Fibroblast of peridontal ligament (primary cell): ENCODE results near the gene CEP126.

Experiments
- DNase-seq: peaks from one replicate; pipeline ENCODE4 v3.0.0-alpha.2; 2010; ENCODE audit errors: extremely low read depth

Gene CEP126, protein sequence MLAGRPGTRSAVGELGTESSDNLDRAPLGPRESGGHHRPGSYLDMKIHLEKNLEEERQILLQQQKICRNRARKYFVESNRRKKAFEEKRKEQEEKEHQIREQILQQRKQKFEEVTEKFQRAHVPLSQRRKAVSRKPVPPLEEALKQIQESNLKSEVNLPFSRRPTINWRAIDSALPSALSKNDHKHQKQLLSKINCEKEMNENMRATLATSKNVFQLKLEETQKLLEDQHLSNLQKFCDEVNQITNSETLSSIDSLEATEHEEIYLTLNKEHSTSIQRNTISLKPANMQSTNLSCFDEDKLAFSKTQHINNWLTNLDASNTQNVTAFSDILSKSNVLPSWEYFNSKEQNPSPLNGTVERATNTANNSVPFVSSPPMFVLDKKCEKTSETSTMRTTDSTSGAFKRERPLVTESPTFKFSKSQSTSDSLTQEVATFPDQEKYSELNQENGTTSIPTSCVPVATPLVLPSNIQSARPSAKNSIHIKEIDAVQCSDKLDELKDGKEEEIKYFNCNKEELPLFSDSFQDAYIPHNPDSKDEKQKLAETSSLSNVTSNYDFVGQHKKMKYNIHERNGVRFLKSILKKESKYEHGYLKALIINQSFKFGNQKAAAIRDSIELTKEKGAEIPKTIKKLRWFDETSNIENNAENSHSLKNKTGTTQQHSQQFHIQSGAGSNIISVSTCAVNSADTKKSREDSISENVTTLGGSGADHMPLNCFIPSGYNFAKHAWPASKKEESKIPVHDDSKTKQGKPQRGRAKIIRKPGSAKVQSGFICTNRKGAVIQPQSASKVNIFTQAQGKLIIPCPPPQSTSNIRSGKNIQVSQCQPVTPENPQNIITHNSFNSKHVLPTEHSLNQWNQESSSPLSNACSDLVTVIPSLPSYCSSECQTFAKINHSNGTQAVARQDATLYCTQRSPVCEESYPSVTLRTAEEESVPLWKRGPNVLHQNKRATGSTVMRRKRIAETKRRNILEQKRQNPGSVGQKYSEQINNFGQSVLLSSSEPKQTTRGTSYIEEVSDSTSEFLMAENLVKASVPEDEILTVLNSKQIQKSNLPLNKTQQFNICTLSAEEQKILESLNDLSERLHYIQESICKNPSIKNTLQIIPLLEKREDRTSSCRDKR

DNA sequence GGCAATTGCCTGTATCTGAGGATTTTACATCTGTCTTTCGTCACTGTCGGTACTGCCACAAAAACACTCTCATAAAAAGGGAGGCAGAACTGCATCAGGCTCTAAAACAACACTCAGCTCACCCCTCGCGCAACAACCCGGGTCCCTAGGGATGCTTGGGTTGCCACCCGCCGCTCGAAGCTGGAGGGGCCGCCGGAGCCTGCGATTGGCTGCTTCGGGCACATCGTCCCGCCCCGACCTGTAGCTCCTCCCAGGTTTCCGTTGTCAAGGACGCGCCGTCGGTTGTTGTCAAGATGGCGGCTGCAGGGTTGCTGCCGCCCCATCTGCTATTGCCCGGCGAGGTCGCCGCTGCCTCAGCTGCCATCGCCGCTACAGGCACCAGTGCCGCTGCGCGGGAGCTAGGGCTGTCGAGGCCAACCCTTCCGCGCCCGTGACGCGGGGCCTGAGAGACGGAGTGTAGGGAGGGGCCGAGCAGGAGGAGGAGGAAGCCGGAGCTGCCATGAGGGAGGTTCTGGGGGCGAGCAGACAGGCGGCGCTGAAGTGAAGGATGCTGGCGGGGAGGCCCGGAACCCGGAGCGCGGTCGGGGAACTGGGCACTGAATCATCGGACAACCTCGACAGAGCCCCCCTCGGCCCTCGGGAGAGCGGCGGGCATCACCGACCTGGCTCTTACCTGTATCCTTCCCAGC lies at the start of gene CEP126:
TSS of gene CEP126 (plus strand) at position 273 of the 689 bp plus-strand sequence. CDS start at position 548, 275 bp downstream.
- DNase-seq, result peak; percentile 96

DNA sequence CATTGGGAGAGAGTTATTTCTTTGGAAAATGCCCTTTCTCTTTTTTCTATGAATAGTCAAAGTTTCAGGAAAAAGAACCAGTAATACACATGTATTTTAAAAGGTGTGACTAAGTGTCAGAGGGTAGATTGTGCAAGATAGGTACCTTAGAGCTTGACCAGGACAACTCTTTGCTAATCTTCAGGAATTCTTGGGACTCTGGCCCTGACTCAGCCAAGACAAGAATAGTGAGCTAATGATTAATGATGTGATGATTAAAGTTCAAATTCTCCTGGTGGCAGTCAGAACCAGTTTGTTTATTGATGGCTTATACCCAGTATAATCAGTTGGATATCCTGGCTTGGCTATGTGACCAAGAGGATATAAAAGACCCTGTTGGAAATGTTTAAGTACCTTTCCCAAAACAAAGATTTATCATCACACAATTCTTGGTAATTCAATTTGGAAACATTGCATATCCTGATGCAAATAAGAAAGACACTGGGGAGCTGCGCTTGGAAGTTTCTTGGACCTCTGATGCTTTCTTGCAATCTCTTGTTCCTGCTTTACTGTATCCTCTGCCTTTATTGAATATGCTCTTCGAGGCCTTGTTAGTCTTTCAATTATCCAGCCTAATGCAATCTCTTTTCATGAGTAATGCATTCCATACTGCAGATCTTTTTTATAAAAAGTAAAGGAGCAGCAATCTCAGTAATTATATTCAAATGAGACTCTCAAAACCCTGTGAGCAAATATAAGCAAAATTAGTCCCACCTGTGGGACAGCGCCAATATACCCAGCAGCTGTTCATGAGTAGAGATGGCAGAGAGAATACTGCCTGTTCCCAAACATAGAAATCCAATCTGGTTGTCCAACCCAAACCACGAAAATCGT lies 48.0 kb upstream of the CEP126 start:
- DNase-seq, result peak; percentile 60

DNA sequence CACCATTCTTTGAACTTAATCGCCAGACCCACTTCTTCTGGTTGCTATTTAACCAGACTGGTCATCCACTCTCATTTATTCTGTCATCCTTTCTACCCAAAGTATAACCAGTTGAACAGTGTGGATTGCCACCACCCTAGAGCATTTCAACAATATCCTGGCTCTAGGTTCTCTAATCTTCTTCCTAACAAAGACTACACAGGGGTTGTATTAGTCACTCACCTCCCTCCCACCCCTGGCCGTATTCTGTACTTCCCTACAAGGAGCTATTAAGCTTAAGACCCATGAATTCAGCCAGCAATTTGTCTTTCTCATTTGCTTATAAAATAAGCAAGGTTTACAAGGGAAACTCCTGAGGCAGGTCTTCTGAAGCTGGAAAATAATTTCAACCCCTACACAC lies 46.9 kb upstream of the CEP126 start:
- DNase-seq, result no peak

DNA sequence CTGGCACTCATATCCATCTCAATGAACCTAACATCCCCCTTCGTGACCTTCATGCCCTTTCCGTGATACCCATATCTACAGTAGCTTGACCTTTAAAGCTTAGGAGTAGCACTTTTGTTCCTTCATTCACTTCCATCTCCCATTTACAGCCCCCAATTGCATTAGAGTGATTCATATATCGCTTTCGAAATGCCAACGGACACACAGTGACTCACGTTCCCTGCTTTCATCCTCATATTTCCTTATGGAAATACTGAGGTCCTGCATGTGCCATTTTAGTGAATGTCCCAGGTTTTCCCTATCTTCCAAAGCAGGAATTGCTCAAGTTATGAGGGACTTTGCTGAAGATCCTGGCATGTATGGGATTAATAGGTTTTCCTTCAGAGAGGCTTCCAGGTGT lies 44.3 kb upstream of the CEP126 start:
- DNase-seq, result peak; percentile 81

DNA sequence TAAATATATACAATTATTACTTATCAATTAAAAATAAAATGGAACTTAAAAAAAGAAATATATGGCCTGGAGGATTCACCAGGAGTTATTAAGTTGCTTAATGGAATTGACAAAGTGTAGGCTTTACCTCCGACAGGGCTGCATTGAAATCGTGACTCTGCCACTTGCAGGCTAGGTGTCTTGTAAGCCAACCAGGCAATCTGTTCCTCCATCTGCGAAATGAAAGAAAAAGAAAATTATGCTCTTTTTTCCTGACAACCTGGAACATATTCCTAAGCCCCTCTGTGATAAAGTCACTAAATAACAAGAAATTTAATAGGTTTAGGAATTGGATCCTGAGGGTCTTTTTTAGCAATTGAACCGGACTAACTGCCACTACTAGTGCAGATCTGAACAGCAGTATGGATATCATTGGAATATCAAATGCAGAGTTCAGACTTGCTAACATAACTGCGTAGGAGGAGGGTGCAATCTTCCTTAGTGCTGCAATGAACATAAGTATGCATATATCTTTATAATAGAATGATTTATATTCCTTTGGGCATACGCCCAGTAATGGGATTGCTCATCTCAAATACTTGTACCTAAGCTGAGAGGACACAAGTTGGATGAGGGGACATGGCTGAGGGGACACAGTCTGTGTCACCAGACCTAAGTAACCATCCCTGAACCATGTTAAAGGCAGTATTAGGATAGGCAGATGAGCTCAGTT lies 42.5 kb upstream of the CEP126 start:
- DNase-seq, result no peak

DNA sequence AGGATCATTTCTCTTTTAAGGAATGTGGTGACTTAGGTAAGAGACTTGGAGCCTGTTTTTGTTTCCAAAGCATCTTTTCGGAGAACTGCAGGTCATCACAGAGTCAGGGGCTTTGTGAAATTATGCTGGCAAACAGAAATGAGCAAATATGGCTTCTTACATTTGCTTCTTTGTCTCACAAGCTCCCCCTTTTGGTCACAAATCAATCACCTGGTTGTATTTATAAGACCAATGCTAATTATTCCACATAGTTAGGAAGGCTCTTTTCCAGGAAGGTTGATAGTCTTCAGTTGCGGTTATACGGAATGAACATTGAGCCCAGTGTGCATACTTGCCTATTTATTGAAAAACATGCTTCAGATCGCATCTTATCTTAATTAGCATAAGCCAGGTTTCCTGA lies 34.6 kb upstream of the CEP126 start:
- DNase-seq, result peak; percentile 77

DNA sequence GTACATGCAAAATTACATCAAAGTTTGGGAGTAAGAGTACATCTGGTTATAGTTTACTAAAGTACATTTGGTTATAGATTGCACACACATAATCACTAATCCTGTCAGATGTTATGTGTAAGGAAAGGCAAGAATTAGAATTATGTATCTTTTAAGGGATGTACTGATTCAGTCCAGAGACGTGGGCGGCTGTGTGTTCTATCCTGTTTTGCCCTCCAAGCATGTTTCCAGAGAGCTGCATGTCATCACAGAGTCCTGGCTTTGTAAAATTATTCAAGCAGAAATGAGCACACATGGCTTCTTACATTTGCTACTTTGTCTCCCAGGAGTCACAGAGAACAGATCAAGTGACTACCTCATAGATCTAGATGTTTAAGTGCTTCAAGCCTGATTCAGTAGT lies 33.2 kb upstream of the CEP126 start:
- no peak for DNase-seq

DNA sequence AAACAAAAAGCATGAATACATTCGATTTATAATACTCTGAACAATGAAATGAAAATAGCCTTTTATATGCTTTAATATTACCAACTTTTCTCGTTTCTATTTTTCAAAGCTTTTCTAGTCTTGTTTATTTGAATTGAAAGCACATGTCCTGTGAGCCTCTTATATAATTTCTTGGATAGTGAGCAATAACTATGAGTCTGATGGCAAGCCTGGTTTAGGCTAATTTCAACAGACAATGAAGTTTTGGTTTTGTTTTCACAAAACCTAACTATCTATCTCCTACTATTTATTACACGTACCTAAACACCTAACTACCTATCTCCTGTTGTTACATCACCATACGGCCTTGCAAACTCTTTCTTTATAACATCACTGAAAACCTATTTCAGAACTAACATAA lies 29.2 kb upstream of the CEP126 start:
- DNase-seq, result peak; percentile 60

DNA sequence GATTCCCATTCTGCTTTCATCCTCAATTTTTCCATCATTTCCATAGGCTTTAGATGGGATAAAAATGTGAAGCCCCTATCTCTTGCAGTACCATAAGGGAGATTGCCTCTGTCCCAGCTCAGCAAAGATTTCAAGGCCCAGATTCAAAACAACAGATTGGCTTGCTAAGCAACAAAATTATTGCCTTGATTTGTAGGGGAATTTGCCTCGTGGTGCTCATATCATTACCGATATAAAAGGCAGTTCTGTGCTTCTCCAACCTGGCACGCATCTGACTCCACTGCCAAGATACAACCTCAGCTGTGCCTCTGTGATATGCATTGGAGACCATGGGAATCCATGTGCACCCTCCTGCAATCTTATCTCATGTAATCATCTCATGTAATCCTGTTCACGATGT lies 25.0 kb upstream of the CEP126 start:
- no peak for DNase-seq

DNA sequence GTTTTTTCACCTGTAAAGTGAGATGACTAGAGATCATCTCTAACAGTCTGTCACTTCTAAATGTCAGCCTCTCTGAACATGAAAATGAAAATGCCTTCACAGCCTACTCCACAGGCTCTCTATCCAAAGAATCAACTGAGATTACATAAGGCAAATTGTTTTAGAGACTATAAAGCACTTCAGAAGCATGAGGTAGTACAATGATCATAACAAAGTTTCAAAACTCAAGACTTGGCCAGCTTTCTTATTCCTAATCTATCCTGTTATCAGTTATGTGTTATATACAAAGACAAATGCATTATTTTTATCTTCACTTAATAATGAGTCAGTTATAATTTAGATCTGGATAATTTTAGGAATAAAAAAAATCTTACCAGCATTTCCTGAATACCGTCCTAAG lies 20.3 kb upstream of the CEP126 start:
- DNase-seq, result no peak

DNA sequence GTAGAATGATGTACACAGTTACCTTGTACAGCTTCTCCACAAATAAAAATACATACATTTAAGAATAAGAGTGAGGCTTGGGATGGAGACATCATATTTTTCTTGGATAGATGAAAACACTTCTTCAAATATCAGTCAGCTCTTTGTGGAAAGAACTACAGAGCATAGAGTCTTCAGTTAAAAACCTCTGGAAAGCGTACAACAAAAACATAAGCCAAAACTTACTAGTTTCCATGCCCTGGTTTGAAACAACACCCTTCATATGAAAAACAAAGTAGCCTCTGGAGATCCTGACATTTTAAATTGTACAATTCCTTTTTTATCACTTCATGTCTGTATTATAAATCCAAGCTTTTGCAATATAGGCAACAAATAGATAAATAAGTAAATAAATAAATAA lies 7.0 kb upstream of the CEP126 start:
- peak; percentile 31 for DNase-seq

DNA sequence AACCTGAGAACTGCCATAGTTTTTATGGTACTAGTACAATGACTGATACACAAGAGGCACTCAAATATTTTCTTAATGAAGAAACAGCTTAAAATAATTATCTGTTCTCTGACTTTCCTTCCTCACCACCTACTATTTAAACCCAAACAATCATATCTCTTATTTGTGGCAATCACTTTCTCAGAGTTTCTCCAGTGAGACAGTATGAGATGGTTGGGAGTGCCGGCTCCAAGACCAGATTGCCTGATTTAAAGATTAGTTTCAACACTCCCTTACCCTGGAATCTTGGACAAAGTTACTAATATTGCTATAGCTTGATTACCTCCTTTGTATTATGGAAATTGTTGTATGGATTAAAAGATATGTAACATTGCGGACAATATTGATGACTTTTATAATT lies 5.7 kb upstream of the CEP126 start:
- DNase-seq, result no peak

DNA sequence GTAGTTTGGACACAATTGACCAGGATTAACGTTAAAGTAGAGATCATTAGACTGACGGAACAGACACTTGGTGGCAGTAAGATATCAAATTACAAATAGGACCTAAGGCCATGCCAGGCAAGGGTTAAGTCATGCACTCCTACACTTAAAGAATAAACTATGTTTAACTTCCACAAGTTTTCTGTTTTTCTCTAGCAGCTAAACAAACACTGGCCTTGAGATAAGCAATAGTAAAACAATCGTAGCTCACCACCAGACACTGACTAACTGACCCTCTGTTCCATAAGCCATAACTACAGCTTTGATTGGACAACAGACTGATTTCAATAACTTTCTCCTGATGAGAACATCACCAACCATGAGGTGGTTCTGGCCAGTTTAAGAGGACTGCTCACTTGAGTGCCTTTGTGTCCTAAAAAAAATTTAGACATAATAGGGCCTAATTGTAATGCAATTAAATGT lies 2.0 kb upstream of the CEP126 start:
- peak; percentile 27 for DNase-seq

DNA sequence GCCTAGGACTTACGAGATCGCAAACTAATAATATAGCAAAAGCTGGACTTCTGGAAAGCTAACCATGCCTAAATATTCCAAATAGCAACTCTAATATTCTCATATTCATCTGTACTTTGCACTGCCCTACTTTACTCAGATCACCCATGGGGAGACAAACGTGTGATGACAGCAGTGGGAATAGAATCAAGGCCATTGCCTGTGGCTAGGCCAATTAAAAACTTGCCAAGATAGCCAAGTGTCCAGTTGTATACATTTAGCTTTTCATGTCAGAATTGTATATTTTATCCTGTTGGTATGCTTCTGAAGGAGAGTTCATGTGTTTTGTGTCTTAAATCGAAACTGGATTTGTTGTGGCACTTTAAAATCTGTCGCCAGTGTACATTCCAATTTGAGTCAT lies 1.2 kb upstream of the CEP126 start:
- DNase-seq, result no peak

DNA sequence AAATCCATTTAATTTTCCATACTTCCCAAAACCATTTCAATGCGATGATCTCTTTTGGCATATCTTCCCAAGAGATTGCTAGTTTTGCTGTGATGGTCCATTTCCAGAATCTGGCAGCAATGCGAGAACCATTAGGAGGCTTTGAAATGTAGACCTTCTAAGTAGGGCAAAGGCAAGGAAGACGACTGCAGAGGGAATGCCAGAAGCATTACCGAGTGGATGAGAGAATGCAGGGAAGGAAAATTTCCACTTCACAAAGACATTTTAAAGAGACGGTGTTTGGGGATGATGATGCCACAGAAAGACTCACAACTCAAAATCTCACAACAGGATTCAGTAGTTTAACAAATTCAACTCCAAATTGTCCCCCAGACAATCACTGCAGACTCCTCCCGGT lies 471 bp upstream of the CEP126 start:
- peak; percentile 82 for DNase-seq

DNA sequence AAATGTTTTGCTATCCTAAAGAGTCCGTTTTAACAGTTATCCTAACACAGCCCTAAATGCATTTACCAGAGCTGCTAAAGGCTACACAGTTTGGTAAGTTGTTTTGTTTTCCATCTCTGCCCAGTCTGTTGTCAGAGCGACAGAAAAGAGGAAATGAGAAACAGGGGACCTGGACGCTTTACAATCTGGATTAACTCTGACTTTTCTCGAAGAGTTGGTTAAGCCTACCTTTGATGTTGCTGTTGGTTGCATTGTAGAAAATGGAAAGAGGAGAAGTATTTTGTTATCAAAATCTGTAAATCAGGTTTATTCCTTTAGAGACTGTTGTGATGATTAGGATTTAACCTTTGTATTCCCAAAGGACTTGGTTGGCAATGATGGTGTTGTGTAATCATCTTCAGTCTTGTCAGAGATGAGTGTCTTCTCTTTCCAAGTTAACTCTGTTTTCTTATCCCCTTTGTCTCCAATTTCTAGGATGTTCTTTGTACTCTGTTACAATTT lies 1.0 kb downstream of the CEP126 start:
- peak; percentile 78 for DNase-seq

DNA sequence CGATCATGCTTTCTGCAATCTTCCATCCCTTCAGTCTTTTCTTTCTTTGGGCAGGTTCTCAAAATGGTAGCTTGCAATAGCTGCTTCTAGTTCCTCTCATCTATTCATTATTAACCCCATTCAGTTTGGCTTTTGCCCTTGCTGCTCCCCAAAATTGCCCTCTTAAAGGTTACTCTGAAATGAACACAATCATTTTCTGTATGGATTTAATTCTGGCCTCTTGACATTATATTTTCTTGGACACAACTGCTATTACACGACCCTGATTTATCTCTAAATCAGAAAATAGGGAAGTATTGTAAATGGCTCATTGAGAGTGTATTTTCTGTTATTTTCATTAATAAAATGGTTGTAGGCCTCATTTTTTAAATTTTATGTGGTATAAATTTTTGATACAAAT lies 1.6 kb downstream of the CEP126 start, which contains the start of gene ANGPTL5:
TSS of gene ANGPTL5 (minus strand) at position 101 of the 400 bp plus-strand sequence. CDS start 8,613 bp downstream, outside the sequence.
- no peak for DNase-seq

DNA sequence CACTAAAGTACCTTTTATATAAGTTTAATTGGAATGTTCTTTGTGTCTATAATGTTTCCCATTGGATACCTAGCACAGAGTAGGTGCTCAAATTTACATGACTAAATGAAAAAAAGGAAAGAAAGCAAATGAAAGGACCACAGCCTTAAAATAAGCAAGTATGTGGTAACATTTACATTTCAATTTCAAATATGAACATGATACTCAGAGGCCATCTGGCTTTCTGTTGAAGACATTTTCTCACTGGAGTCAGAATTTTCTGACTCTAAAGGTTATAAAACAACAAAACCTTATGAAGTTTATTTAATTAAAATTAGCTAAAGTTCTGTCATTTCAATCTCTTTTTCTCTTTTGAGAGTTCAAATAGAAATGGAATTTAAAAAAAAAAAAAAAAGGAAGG lies 2.4 kb downstream of the CEP126 start:
- peak; percentile 31 for DNase-seq

DNA sequence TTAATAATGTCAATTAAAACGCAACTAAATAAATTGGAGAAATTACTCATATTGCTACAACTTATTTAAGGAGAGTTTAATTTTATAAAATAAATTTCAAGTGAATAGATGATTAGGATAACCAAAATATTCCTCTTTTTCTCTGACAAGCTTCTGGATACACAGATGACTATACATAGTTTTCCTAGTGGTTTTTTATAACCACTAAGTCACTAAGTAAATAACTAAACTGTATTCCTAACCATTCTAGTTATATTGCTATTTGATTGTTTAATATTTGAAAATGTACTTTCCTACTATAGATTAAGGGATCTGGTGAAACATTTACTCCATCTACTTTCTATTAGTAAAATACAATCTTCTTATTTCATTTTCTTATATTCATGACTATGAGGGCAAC lies 6.2 kb downstream of the CEP126 start:
- no peak for DNase-seq

DNA sequence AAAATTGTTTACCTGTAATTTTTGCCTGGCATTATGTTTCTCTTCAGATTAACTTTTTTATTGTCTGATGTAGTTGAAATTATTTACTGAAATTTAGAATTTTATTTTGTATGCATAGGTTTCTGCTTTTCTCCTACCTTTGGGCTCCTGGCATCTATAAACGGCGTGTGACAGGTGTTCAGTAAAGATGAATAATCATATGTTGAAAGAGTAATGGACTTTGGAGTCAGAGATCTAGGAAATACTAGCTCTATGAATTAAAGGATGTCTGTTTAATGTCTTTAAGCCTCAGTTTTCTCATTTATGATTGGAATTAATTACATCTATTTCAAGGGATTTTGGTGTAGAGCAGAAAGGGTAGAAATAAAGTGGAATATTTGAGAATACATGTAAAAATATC lies 8.7 kb downstream of the CEP126 start:
- DNase-seq, result no peak
